Kidney (tissue), 14 donors: Measurements from ENCODE around the gene LACTB. TPM values are rescaled to one million over a fixed set of nuclear protein-coding genes. Genes with fewer than 3 reads are reported as not detected.

ENCODE experiments used
- DNase-seq, 5 donors: peaks; one replicate each; pipeline ENCODE4 v3.0.0-alpha.2; 2013 to 2020
- FAIRE-seq: peaks from 2 replicates; lab custom pipeline; 2012; peaks lifted over from hg19 to GRCh38; lab: Jason Lieb, UNC
- H3K27ac ChIP-seq, 2 donors: one replicate each; pipeline ENCODE4 v1.7.0; 2013; ENCODE audit warnings: low read depth in 2 of 2, low read length in 2 of 2, inconsistent platforms in 1 of 2
- H3K27me3 ChIP-seq: one replicate; pipeline ENCODE4 v1.7.1; 2013; ENCODE audit warnings: low read length, inconsistent platforms; ENCODE audit not compliant: control insufficient read depth, insufficient read depth
- H3K36me3 ChIP-seq, 3 donors: one replicate each; pipeline versions ENCODE4 v1.7.0 to v1.7.1; 2013; ENCODE audit warnings: low read length in 3 of 3, control low read depth in 1 of 3, inconsistent platforms in 1 of 3; ENCODE audit not compliant: insufficient read depth in 3 of 3, control insufficient read depth in 2 of 3
- H3K4me1 ChIP-seq, 3 donors: one replicate each; pipeline versions ENCODE4 v1.7.0 to v1.7.1; 2013; ENCODE audit warnings: low read length in 3 of 3, inconsistent platforms in 1 of 3, low read depth in 1 of 3; ENCODE audit not compliant: control insufficient read depth in 2 of 3, insufficient read depth in 2 of 3
- H3K4me3 ChIP-seq, 3 donors: one replicate each; pipeline versions ENCODE4 v1.7.0 to v1.8.1; 2013; ENCODE audit warnings: low read length in 3 of 3, control low read depth in 1 of 3, inconsistent platforms in 1 of 3
- H3K9ac ChIP-seq, 3 donors: one replicate each; pipeline versions ENCODE4 v1.7.0 to v1.7.1; 2013; ENCODE audit warnings: low read length in 3 of 3, control low read depth in 1 of 3, inconsistent platforms in 1 of 3
- H3K9me3 ChIP-seq, 3 donors: one replicate each; pipeline versions ENCODE4 v1.7.0 to v1.7.1; 2013; ENCODE audit warnings: low read length in 3 of 3, control low read depth in 1 of 3, inconsistent platforms in 1 of 3; ENCODE audit not compliant: control insufficient read depth in 2 of 3, insufficient read depth in 1 of 3
- CTCF ChIP-seq: IDR thresholded peaks from 3 replicates; pipeline ENCODE4 v1.5.1; 2012; ENCODE audit warnings: mild to moderate bottlenecking, moderate library complexity, borderline replicate concordance; ENCODE audit not compliant: insufficient read depth; ENCODE audit errors: extremely low read depth
- intact Hi-C: fragments of 100-400 bp; cut with DNase I; formaldehyde crosslinking; loops from one replicate; pipeline ENCODE4 v1.11.1; 2022
- polyA plus RNA-seq: library from polyadenylated mRNA; stranded (reverse); fragments of 350-450 nt; fragmentation: Illumina TruSeq; extraction: RNeasy Lipid Tissue Mini Kit (QIAGEN cat#74804); gene quantifications from one replicate; pipeline ENCODE4 v1.2.3, GENCODE V29; 2014; ENCODE audit warnings: low read depth, low replicate concordance; ENCODE audit not compliant: insufficient read depth
- total RNA-seq: library from RNA; stranded (reverse); fragmentation: NEBNext Ultra II Directional; extraction: Animal tissue kit (Norgen Biotek cat#: 25700); gene quantifications from one replicate; pipeline ENCODE4 v1.2.1, GENCODE V29; 2021
- donor health status: control.
- donor health status: control.
- donor health status: control.
- donor health status: control.
- donor health status: control.
- donor health status: DM: yes; HTN: yes; CAD: no.
- donor health status: Normal renal cell carcinoma (clear cell type).

The LACTB gene
- total and polyA plus RNA-seq, 2 donors from 2014 or later = 16.8 to 17.6 TPM

DNA sequence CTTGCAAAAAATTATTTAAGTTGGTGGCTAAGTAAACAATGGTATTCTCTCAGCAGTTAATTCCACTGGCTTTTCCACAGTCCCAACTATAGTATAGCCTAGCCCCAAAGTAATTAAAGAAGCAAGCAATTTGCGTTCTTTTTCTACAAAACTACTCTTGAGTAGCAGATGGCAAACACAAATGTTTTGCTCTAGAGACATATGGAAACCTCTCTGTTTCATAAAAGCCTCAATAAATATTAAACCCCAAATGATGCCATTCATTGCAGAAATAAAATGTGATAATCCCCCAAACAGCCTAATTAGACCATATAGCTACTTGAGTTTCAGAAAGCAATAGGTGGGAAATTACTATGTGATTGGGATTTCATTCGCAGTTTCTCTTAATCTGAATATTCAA lies 59.1 kb downstream of the LACTB start:
- H3K27ac ChIP-seq = no peak overlapping the region
- no peak overlapping the region for H3K9ac ChIP-seq
- H3K4me3 ChIP-seq = no peak overlapping the region
- no peak for TF ChIP-seq CTCF
- H3K27me3 ChIP-seq = no peaks in the 10 kb centered on the region
- FAIRE-seq (no peak), DNase-seq (no peak)
- no peaks in the 10 kb centered on the region for H3K9me3 ChIP-seq
- no peaks in the 10 kb centered on the region for H3K4me1 ChIP-seq
- intact Hi-C loops = no loop called here
- H3K36me3 ChIP-seq = no peaks in the 10 kb centered on the region

DNA sequence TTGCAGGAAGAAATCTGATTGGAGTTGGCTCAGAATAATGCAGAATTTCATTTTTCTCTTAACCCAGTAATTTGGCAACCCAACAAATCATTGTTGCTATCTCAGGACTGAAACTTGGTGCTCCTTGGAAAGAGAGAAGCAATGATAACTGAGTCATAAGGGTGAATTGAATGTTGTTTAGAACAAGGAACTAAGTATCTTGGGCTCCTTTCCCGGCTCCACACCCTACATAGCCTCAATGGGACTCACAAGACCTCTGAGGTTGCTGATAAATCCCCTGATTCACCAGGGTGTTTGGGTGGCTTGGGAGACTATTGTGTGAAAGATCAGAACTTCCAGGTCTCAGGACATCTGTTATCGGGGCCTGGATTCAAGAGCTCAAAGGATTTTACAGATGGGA lies 60.0 kb downstream of the LACTB start:
- Histone ChIP-seq H3K27ac (no peak overlapping the region), H3K4me3 (no peak overlapping the region), H3K4me1 (no peaks in the 10 kb centered on the region), H3K9ac (no peak overlapping the region), H3K36me3 (no peaks in the 10 kb centered on the region), H3K9me3 (no peaks in the 10 kb centered on the region), H3K27me3 (no peaks in the 10 kb centered on the region)
- FAIRE-seq = no peak
- TF ChIP-seq CTCF = no peak
- no peak for DNase-seq
- intact Hi-C loops = no loop called here

DNA sequence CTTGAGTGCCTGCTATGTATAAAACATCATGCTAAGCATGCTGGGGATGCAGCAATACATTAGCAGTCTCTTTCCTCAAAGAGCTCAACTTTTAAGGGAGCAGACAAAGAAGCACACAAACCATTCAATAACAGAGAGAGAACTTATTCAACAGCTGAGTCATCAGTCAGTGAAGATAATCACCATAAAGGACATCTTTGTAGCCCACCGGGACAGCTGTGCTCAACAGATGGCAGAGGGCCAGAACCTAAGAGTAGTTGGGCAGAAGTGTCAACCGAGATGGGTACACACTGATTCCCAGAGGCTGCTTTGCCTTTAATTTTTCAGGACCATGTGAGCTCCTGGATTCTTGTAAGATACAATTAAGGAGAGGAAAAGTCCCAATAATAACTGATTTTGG lies 63.5 kb downstream of the LACTB start:
- Histone ChIP-seq H3K4me1 (peaks cover 0 to 7% (median 0%) of the 10 kb centered on the region in 3 donors), H3K9ac (no peak overlapping the region), H3K4me3 (no peak overlapping the region), H3K36me3 (no peaks in the 10 kb centered on the region), H3K27ac (no peak overlapping the region), H3K9me3 (no peaks in the 10 kb centered on the region), H3K27me3 (no peaks in the 10 kb centered on the region)
- intact Hi-C loops = no loop called here
- no peak for TF ChIP-seq CTCF
- FAIRE-seq (no peak), DNase-seq (no peak)

DNA sequence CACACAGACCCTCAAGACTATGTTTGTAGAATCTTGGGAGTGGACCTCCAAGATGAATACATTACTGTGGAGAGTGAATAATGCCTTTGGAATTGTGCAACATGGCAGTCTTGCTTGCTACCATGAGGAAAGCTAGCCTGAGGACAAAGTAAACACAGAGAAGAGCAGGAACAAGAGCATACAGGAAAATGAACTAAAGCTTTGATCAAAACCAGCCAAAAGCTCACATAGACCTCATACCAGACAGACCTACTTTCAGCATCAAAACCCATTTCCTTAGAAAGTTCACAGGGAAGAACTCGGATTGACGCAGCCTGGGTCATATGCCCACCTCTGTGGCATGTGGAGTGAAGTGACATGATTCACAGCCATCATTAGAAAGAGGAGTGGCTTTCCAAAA lies 64.4 kb downstream of the LACTB start:
- no peak overlapping the region for H3K9ac ChIP-seq
- FAIRE-seq = no peak

More for the DNA sequence above, 64.4 kb downstream of the LACTB start:
- Histone ChIP-seq H3K4me3 (no peak overlapping the region), H3K4me1 (peaks cover 0 to 11% (median 4%) of the 10 kb centered on the region in 3 donors), H3K9me3 (no peaks in the 10 kb centered on the region), H3K36me3 (no peaks in the 10 kb centered on the region), H3K27ac (no peak overlapping the region), H3K27me3 (no peaks in the 10 kb centered on the region)
- intact Hi-C loops = no loop called here
- no peak for DNase-seq
- TF ChIP-seq CTCF = no peak
